Measurements from ENCODE around the gene ADM. TPM values are rescaled to one million over a fixed set of nuclear protein-coding genes. Genes with fewer than 3 reads are reported as not detected.

Gene ADM
- 100 to 1,000 TPM; 234 to 350 (median 298) TPM for total RNA-seq

GRCh38 chr11:10304495-10305261 lies at the start of gene ADM:
TSS of gene ADM (plus strand) at chr11:10305073. CDS start at chr11:10305701, 628 bp downstream.
- TF ChIP-seq CTCF (IDR thresholded peaks at IDR 0.05; ENCODE audit: low read depth) = no peak

- TF ChIP-seq CTCF (IDR thresholded peaks at IDR 0.05; ENCODE audit: low read depth) = no peak
Measured at GRCh38 chr11:10255388-10256125, 49.3 kb upstream of the ADM start.

GRCh38 chr11:10257478-10257877 lies 47.4 kb upstream of the ADM start:
- no peak for TF ChIP-seq CTCF (IDR thresholded peaks at IDR 0.05; ENCODE audit: low read depth)

- TF ChIP-seq CTCF (IDR thresholded peaks at IDR 0.05; ENCODE audit: low read depth) = no peak
Measured at GRCh38 chr11:10261821-10262220, 43.1 kb upstream of the ADM start.

GRCh38 chr11:10263929-10264328 lies 40.9 kb upstream of the ADM start:
- no peak for TF ChIP-seq CTCF (IDR thresholded peaks at IDR 0.05; ENCODE audit: low read depth)

- no peak for TF ChIP-seq CTCF (IDR thresholded peaks at IDR 0.05; ENCODE audit: low read depth)
Measured at GRCh38 chr11:10265936-10266335, 38.9 kb upstream of the ADM start.

- TF ChIP-seq CTCF (IDR thresholded peaks at IDR 0.05; ENCODE audit: low read depth) = no peak
Measured at GRCh38 chr11:10267821-10268220, 37.1 kb upstream of the ADM start.
